ENCODE results near the gene SPSB1.

Gene SPSB1

DNA sequence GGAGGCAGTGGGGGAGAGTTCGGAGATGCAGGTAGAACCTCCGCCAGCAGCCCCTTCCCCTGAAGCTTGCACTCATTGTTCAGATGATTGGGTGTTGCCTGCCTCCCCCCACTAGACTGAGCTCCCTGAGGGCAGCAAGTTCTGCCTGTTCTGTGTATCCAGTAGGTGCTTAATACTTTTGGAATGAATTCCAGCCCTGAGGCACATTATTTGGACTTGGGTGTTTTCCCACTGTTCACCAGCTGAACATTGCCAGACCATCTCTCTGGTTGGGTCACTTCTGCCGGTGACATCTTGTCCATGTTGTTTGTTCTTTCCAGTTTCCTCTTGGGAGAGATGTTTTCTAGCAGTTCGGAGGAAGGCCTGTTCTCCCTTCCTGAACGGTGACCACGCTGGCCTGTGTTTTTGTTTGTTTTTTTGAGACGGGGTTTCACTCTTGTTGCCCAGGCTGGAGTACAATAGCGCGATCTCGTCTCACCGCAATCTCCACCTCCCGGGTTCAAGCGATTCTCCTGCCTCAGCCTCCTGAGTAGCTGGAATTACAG, 48.7 kb downstream of the SPSB1 start:
- Histone ChIP-seq H4K8ac (ENCODE audit: low read depth, low read length) (no peak overlapping the region), H3K9ac (ENCODE audit: low read length) (no peak overlapping the region), H4K91ac (ENCODE audit: low read depth, low read length) (no peak overlapping the region), H2AFZ (ENCODE audit: insufficient read depth, low read length, poor library complexity) (no peak overlapping the region), H2BK5ac (ENCODE audit: low read depth, low read length, poor library complexity) (no peak overlapping the region), H3K4me3 (ENCODE audit: low read depth, low read length) (no peak overlapping the region), H3K27ac (ENCODE audit: low read depth, low read length) (peak overlapping the region; percentile 20), H4K12ac (ENCODE audit: low read depth, low read length) (no peak overlapping the region), H3K79me2 (ENCODE audit: control insufficient read depth, insufficient read depth, low read length, poor library complexity) (peaks cover 54% of the 10 kb centered on the region), H3K14ac (ENCODE audit: low read length) (no peak overlapping the region), H3K4me2 (ENCODE audit: low read length) (no peak overlapping the region), H3K18ac (ENCODE audit: low read length) (peak overlapping the region; percentile 8), H2AK5ac (ENCODE audit: low read length) (no peak overlapping the region), H3K4ac (ENCODE audit: low read depth, low read length) (peak overlapping the region; percentile 35), H3K36me3 (ENCODE audit: control insufficient read depth in 1 of 2, insufficient read depth in 2 of 2, low read length in 2 of 2) (peaks cover 42 to 48% of the 10 kb centered on the region in 2 experiments), H2BK120ac (ENCODE audit: insufficient read depth, low read length, poor library complexity) (no peak overlapping the region), H3K23ac (ENCODE audit: low read length) (no peak overlapping the region), H2BK12ac (ENCODE audit: low read length) (no peak overlapping the region), H3K79me1 (ENCODE audit: low read length) (peaks cover 9% of the 10 kb centered on the region), H3K4me1 (ENCODE audit: control insufficient read depth in 1 of 2, insufficient read depth in 2 of 2, low read length in 2 of 2) (peaks cover 69 to 77% of the 10 kb centered on the region in 2 experiments), H3K27me3 (ENCODE audit: insufficient read depth, low read length) (no peaks in the 10 kb centered on the region), H3K9me3 (ENCODE audit: insufficient read depth, low read depth, low read length) (no peaks in the 10 kb centered on the region)
- WGBS (ENCODE audit: extremely low coverage, insufficient coverage, insufficient read length), result no CpG with 5 or more reads among the region's 13 CpGs
- DNase-seq, result peak; percentile 60 to 72

DNA sequence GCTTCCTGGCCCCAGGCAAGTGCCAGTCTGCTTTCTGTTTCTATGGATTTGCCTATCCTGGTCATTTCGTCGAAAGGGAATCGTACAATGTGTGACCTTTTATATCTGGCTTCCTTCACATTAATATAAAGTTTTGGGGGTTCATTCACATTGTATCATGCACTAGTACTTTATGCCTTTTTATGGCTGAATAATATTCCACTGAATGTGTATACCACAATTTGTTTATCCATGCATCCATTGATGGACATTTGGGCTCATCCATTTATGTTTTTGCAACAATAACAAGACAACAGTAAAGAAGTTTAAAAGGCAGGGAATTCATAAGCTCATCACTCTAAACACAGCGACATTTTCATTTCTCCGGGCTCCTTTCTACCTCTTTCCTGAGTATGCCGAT, 50.6 kb downstream of the SPSB1 start:
- no peak overlapping the region for H2BK120ac ChIP-seq (ENCODE audit: insufficient read depth, low read length, poor library complexity)
- H3K27me3 ChIP-seq (ENCODE audit: insufficient read depth, low read length), result no peaks in the 10 kb centered on the region
- H3K4ac ChIP-seq (ENCODE audit: low read depth, low read length), result peak overlapping the region; percentile 41
- no peak overlapping the region for H3K18ac ChIP-seq (ENCODE audit: low read length)
- no peak overlapping the region for H2BK12ac ChIP-seq (ENCODE audit: low read length)
- H3K14ac ChIP-seq (ENCODE audit: low read length), result no peak overlapping the region
- H2AFZ ChIP-seq (ENCODE audit: insufficient read depth, low read length, poor library complexity), result no peak overlapping the region
- H4K8ac ChIP-seq (ENCODE audit: low read depth, low read length), result no peak overlapping the region
- H3K23ac ChIP-seq (ENCODE audit: low read length), result no peak overlapping the region
- H3K27ac ChIP-seq (ENCODE audit: low read depth, low read length), result no peak overlapping the region
- no peak overlapping the region for H4K91ac ChIP-seq (ENCODE audit: low read depth, low read length)
- H3K36me3 ChIP-seq (ENCODE audit: control insufficient read depth in 1 of 2, insufficient read depth in 2 of 2, low read length in 2 of 2), result peaks cover 32 to 36% of the 10 kb centered on the region in 2 experiments
- WGBS (ENCODE audit: extremely low coverage, insufficient coverage, insufficient read length), result no CpG with 5 or more reads among the region's 6 CpGs
- H3K79me1 ChIP-seq (ENCODE audit: low read length), result peaks cover 8% of the 10 kb centered on the region
- H3K4me3 ChIP-seq (ENCODE audit: low read depth, low read length), result no peak overlapping the region
- peaks cover 39% of the 10 kb centered on the region for H3K79me2 ChIP-seq (ENCODE audit: control insufficient read depth, insufficient read depth, low read length, poor library complexity)
- no peak overlapping the region for H4K12ac ChIP-seq (ENCODE audit: low read depth, low read length)
- no peak overlapping the region for H2AK5ac ChIP-seq (ENCODE audit: low read length)
- DNase-seq, result no peak
- H3K4me2 ChIP-seq (ENCODE audit: low read length), result no peak overlapping the region
- no peak overlapping the region for H2BK5ac ChIP-seq (ENCODE audit: low read depth, low read length, poor library complexity)
- H3K9me3 ChIP-seq (ENCODE audit: insufficient read depth, low read depth, low read length), result no peaks in the 10 kb centered on the region
- H3K9ac ChIP-seq (ENCODE audit: low read length), result no peak overlapping the region
- peaks cover 50 to 60% of the 10 kb centered on the region in 2 experiments for H3K4me1 ChIP-seq (ENCODE audit: control insufficient read depth in 1 of 2, insufficient read depth in 2 of 2, low read length in 2 of 2)

DNA sequence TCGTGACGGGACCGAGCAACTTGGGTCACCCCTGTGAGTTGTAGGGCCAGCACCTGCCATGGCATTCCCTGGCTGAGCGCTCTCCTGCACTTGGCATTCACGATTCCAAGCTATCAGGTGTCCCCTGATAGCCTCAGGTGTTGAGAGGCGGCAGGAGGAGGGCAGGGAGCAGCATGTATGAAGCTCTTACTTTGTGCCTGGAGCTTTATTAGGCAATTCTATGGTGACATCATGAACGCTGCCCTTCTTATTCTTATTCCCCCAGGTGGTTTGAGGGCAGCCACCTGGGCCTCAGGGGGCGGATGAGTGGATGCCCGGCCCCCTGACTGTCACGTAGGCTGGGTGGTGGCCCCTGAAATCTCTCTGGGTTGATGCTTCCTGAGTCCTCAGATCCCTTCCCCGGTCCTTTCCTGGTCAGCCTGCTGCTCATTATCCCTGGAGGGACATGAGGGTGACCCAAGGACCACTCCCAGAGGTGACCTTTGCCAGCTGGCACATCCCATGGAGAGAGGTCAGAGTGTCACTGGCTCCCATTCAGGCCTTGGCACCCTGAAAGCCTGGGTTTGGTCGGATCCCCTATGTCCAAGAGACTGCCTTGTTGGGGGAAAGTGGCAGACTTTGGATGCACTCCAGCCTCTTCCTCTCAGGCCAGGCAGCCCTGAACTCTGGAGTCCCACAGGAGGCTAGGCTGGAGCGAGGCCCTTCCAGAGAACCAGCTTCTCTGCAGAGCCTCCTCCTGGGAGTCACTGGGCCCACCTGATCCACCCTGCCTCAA, 51.9 kb downstream of the SPSB1 start:
- no peak overlapping the region for H4K91ac ChIP-seq (ENCODE audit: low read depth, low read length)
- H4K12ac ChIP-seq (ENCODE audit: low read depth, low read length), result no peak overlapping the region
- peaks cover 33 to 42% of the 10 kb centered on the region in 2 experiments for H3K36me3 ChIP-seq (ENCODE audit: control insufficient read depth in 1 of 2, insufficient read depth in 2 of 2, low read length in 2 of 2)

DNA sequence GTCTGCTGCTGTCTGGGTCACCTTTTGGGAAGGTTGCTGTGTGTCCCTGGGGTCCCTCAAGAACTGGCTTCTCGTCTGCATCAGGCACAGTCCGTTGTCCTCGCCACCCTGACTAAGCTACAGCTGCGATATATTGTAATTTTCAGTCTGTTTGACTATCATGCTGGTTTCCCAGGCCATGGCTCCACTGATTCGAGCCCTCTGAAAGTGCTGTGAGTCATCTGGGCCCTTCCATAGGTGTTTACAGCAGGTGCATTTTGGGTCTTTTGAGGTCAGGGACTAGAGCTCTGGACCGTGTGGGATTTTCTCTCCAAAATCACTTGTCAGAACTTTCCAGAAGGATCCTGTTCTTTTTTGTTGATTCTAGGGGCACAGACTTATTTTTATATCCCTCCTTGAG, 52.8 kb downstream of the SPSB1 start:
- no peak overlapping the region for H3K9ac ChIP-seq (ENCODE audit: low read length)
- H3K23ac ChIP-seq (ENCODE audit: low read length), result no peak overlapping the region
- H3K79me1 ChIP-seq (ENCODE audit: low read length), result peaks cover under 1% of the 10 kb centered on the region
- no peak overlapping the region for H4K91ac ChIP-seq (ENCODE audit: low read depth, low read length)
- peaks cover 38 to 51% of the 10 kb centered on the region in 2 experiments for H3K36me3 ChIP-seq (ENCODE audit: control insufficient read depth in 1 of 2, insufficient read depth in 2 of 2, low read length in 2 of 2)
- H4K8ac ChIP-seq (ENCODE audit: low read depth, low read length), result no peak overlapping the region
- H2BK120ac ChIP-seq (ENCODE audit: insufficient read depth, low read length, poor library complexity), result no peak overlapping the region
- no peak overlapping the region for H3K4me2 ChIP-seq (ENCODE audit: low read length)
- peak; percentile 46 to 68 for DNase-seq
- H2BK12ac ChIP-seq (ENCODE audit: low read length), result no peak overlapping the region
- H4K12ac ChIP-seq (ENCODE audit: low read depth, low read length), result no peak overlapping the region
- H3K27ac ChIP-seq (ENCODE audit: low read depth, low read length), result no peak overlapping the region
- peak overlapping the region; percentile 13 for H3K4ac ChIP-seq (ENCODE audit: low read depth, low read length)
- no peak overlapping the region for H2AFZ ChIP-seq (ENCODE audit: insufficient read depth, low read length, poor library complexity)
- no peak overlapping the region for H3K18ac ChIP-seq (ENCODE audit: low read length)
- no peak overlapping the region for H3K4me3 ChIP-seq (ENCODE audit: low read depth, low read length)
- H3K27me3 ChIP-seq (ENCODE audit: insufficient read depth, low read length), result no peaks in the 10 kb centered on the region
- H3K14ac ChIP-seq (ENCODE audit: low read length), result no peak overlapping the region
- WGBS (ENCODE audit: extremely low coverage, insufficient coverage, insufficient read length), result no CpG with 5 or more reads among the region's 6 CpGs
- H3K79me2 ChIP-seq (ENCODE audit: control insufficient read depth, insufficient read depth, low read length, poor library complexity), result peaks cover 43% of the 10 kb centered on the region
- peaks cover 36 to 55% of the 10 kb centered on the region in 2 experiments for H3K4me1 ChIP-seq (ENCODE audit: control insufficient read depth in 1 of 2, insufficient read depth in 2 of 2, low read length in 2 of 2)
- no peak overlapping the region for H2AK5ac ChIP-seq (ENCODE audit: low read length)
- no peak overlapping the region for H2BK5ac ChIP-seq (ENCODE audit: low read depth, low read length, poor library complexity)
- peaks cover 5% of the 10 kb centered on the region for H3K9me3 ChIP-seq (ENCODE audit: insufficient read depth, low read depth, low read length)

More for the DNA sequence above, 51.9 kb downstream of the SPSB1 start:
- H3K14ac ChIP-seq (ENCODE audit: low read length), result no peak overlapping the region
- H3K23ac ChIP-seq (ENCODE audit: low read length), result no peak overlapping the region
- H3K4me2 ChIP-seq (ENCODE audit: low read length), result no peak overlapping the region
- DNase-seq, result peak in 1 of 2 donors; percentile 65
- H3K9ac ChIP-seq (ENCODE audit: low read length), result no peak overlapping the region
- no peak overlapping the region for H3K27ac ChIP-seq (ENCODE audit: low read depth, low read length)
- WGBS (ENCODE audit: extremely low coverage, insufficient coverage, insufficient read length), result no CpG with 5 or more reads among the region's 13 CpGs
- no peak overlapping the region for H2AK5ac ChIP-seq (ENCODE audit: low read length)
- no peak overlapping the region for H3K4me3 ChIP-seq (ENCODE audit: low read depth, low read length)
- H2BK120ac ChIP-seq (ENCODE audit: insufficient read depth, low read length, poor library complexity), result no peak overlapping the region
- peaks cover 40 to 56% of the 10 kb centered on the region in 2 experiments for H3K4me1 ChIP-seq (ENCODE audit: control insufficient read depth in 1 of 2, insufficient read depth in 2 of 2, low read length in 2 of 2)
- no peak overlapping the region for H2AFZ ChIP-seq (ENCODE audit: insufficient read depth, low read length, poor library complexity)
- peaks cover 3% of the 10 kb centered on the region for H3K79me1 ChIP-seq (ENCODE audit: low read length)
- no peak overlapping the region for H2BK5ac ChIP-seq (ENCODE audit: low read depth, low read length, poor library complexity)
- peak overlapping the region; percentile 77 for H3K4ac ChIP-seq (ENCODE audit: low read depth, low read length)
- no peak overlapping the region for H2BK12ac ChIP-seq (ENCODE audit: low read length)
- peaks cover 3% of the 10 kb centered on the region for H3K9me3 ChIP-seq (ENCODE audit: insufficient read depth, low read depth, low read length)
- no peaks in the 10 kb centered on the region for H3K27me3 ChIP-seq (ENCODE audit: insufficient read depth, low read length)
- peak overlapping the region; percentile 32 for H3K18ac ChIP-seq (ENCODE audit: low read length)
- no peak overlapping the region for H4K8ac ChIP-seq (ENCODE audit: low read depth, low read length)
- H3K79me2 ChIP-seq (ENCODE audit: control insufficient read depth, insufficient read depth, low read length, poor library complexity), result peaks cover 39% of the 10 kb centered on the region
